Fibroblast of skin of right quadriceps (primary cell): ENCODE results near the gene UPP1.
A peak's percentile ranks its signal among the peaks of the same experiment; 100 is the strongest.
"Not testable (repeated sequence)": the region's sequence is repeated elsewhere in the genome, so short reads cannot be mapped to it uniquely, and the experiment has no call there.

Experiments used
- DNase-seq: peaks from one replicate; pipeline ENCODE4 v3.0.0-alpha.2; 2013

Gene UPP1

DNA sequence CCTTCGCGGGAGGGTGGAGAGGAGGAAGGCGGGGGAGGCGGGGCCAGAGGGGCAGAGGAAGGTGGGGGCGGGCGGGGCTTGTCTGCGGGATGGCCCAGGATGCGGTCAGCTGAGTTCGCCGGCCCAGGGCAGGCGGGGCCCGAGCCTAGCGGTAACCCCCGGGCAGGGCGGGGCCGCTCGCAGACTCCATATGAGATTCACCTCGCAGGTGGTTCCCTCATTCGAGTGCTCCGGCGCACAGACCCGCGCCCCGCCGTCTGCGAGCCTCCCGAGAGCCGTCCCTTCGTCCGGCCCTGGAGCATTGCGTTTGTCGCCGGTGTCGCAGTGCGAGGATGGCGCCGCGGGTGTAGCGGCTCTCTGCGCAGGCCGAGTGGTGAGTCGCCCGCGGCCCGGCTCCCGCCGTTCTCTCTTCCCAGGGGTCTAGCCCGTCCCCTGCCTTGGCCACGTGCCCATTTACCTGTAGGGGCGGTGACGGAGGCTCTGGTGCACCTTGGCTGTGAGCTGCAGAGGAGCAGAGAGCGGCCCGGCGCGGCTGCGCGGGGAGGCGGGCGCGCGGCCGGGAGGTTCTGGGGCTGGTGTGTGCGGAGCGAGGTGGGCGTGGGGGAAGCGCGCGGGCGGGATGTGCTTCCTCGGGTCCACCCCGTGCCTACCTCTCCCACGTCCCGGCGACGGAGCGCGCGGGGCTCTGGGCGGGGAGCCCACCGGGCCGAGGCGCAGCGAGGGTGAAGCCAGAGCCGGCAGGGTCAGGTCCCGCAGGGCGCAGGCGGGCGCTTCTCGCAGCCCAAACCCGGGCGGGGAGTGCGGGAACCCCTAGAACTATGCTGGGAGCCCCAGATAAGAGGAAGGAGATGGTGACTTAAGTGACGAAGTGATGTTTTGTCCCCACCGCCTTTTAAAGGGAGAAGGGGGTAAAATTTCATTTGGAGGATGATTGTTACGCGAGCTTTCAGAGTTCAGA is at the start of gene UPP1:
TSS of gene UPP1 (plus strand) at position 220 of the 958 bp plus-strand sequence. CDS start 5,519 bp downstream, outside the sequence.
- DNase-seq = no peak

DNA sequence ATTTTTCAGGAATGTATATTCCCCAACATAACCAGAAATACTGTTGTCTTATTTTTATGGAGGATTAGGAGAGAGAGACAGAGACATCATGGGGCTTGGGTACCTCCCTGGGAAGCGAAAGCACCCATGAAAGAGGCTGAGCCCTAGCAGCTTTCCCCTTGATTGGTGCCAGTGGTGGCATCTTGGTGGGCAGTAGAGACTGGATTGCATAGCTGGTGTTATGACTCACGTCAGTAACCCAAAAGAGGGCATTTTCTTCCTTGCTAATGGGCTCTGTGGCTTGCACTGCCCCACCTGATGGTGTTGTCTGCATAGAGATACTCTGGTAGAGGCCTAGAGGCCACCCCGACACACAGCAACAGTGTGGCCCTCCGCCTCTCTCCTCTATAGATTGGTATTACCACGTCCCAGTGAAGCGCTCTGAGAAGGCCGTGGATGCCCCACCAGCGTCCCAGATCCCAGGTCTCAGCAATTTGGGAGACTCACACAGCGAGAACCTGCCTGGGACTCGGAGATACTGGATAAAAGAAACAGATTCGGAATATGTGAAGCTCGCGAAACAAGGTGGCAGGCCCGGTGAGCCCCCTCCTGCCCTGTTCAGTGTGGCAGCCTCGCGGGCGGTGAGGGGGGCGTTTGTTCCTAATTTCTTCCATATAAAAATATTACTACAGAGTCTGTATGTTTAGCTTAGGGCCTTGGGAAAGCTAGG is 48.0 kb upstream of the UPP1 start:
- no peak for DNase-seq

DNA sequence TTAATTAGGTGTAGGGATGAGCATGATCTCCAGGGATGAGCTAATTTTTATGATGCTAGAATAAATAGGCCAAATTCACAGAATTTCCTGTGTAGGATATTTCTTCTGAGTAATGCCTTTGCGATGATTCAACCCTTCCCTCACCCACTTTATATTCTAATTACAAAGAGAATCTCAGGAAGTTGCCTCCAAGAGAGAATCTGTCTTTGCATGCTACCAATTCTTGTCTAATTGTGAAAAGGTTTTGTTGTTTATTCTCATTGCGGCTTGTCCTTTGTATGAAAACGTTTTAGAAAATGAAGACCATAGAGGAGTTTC is 47.5 kb upstream of the UPP1 start:
- DNase-seq = peak; percentile 80

DNA sequence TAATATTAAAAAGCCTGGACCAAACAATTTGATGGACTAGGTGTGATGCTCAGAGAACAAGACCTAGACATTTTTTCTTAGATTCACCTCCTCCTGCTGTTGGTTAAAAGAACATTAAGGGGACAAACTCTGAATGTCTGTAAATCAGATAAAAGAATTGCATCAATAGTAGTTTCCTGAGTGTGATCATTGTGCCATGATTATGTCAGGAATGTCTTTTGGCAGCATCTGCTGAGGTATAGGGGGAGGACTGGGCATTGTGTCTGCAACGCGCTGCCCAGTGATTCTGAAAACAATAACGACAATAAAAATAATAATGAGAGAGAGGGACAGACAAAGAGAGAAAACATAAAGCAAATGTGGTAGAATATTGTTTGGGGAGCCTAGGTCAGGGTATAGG is 46.8 kb upstream of the UPP1 start:
- peak; percentile 41 for DNase-seq

DNA sequence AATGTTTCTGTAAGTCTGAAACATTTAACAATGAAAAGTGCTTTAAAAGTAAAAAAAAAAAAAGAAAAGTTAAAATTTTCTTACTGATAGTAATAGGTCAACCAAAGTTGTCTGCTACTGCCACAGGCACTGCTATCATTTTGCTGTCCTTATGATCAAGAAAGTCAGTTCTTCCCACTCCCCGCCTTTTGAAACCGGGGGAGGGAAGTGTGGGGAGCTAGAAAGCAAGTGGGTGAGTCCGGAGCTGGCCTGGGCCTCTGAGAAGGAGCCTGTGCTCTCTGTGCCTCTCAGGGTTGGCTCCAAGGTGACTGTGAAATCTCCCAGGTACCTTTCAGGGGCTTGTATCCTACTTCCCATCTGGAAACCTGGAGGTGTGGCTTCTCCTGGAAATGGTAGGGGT is 46.4 kb upstream of the UPP1 start:
- no peak for DNase-seq

DNA sequence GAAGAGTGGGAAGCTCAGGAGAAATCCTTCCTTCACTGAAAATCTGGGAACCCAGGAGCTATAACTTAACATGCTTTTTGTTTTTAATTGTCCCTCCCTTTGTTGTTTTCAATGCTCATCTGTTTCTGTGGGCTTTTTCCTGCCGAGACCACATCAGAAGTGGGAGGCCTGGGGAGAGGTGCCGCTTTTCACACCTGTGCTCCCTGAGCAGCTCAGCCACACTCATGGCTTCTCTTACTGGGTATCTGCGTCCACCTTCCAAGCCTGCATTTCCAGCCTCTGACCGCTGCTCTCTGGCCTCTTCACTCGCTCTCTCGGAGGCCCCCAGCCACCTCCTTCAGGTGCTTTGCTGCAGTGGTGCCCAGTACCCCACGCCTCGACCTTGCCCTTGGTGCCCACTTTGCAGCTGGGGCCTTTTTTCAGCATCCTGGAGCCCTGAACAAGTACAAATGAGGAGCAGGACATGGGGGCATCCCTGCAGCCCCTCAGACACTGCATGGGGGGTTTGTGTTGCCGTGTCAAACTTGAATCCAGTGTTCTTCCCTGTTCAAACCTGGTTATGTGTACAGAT is 43.8 kb upstream of the UPP1 start:
- no peak for DNase-seq

DNA sequence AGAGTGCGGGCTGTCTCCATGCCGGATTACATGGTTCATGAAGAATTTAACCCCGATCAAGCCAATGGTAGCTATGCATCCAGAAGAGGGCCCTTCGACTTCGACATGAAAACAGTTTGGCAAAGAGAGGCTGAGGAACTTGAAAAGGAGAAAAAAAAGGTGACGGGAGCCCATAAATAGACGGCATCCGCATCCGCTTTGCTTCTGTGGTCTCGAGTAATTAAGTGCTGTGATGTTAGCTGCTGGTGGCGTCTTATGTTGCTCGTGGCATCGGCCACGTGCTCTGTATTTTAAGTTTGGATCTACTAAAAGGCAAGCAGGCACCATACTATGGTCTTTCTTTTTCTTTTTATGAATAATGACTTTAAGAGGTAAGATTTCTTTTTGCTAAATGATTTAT is 42.6 kb upstream of the UPP1 start:
- DNase-seq = no peak

DNA sequence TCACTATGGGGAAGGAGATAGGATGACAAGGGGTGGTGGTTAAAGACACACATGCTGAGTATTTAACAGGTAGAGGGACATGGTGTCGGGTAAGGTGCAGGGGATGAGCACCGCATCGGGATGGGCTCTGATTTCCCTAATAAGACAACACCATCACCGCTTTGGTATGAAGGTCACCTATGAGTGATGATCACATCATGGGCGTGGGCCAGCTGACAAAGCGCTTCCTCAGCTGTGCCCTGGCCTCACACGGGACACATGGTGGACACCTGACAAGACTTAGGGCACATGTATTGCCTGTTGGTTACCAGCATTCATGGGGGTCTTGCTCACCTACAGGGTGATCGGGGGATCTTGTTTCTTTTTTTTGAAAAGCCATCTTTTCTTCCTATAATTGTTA is 41.0 kb upstream of the UPP1 start:
- DNase-seq = no peak

DNA sequence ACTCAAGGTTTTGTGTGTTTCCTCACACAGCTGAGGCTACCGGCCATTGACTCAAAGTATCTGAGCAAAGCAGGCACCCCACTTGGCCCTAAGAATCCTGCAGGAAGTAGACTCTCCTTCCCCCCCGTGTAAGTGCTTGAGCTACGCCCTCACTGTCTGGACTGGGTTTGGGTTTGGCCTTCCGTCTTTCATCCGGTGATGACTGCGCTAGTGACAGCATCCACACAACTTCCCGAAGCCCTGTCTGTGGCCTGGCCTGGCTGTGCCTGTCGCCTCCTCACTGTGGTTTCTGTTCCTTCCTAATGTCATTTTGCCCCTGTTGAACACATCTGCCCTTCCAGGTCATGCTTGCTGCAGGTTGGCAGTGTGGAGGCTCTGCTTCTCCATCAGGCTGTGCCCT is 39.2 kb upstream of the UPP1 start:
- DNase-seq = no peak

DNA sequence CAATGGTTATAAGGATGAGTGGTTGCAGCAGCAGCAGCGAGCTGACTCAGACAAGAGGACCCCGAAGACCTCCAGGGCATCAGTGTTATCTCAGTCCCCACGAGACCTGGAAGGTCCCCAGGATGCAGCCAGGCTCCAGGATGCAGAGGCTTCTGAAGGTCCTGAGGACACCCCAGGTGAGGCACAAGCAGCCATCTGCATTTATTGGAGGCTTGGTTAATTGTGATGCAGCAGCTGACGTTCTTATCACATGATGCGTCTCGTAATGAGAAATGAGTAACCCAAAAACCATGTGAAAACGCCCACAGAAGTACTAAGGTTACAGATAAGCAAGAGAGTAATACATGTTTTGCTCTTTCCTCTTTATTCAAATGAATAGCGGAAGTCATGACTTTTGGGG is 36.3 kb upstream of the UPP1 start:
- peak; percentile 45 for DNase-seq

DNA sequence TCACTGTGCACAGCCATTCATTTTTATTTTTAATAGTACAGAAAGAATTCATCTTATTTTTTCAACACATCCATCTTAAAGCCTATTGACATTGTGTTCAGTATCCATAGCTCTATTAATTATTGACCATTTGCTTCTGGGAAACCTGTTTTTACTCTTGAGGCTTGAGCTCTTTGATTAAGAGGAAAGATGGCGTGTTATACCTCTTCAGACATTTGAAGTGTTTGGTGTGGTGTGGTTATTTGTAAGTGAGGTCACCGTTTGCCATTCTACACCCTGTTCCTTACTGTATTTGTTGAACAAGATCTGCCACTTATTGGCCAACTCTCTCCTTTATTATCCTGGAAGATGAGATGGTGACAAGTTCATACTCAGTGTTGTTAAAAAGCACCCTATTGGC is 35.3 kb upstream of the UPP1 start:
- DNase-seq = no peak

DNA sequence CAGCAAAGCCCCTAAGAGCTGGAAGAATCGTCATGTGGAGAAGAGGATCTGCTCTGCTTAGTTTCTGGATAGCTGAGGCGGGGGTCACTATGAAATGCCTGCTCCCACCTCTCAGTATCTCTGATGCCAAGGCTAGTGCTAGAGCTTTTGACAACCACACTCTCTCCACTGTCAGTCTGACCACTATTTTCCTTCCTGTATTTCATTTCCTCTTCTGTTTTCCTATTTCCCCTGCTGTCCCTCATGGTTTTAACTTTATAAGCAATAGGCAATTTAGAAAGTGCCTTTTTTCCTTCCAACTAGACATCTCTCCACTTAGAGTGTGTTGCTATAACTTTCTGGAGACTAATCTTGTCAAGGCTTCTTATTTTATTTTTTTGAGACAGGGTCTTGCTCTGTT is 30.1 kb upstream of the UPP1 start:
- DNase-seq = no peak

DNA sequence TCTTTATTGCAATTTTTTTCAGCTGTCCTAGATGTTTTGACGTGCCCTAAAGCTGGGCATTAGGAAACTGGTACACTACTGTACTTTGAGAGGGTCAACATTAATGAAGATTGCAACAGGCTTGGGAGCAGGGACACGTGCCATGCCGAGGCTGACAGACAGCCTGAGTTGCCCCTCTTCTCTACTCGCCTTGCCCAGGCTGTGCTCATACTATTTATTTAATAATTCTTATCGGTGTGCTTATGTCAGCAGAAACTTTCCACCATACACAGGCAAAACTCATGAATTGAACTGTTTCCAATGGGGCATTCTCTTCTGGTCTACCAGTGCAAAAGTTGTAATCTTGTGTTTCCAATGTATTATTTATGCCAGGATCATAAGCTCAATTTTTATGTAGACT is 29.4 kb upstream of the UPP1 start:
- no peak for DNase-seq

DNA sequence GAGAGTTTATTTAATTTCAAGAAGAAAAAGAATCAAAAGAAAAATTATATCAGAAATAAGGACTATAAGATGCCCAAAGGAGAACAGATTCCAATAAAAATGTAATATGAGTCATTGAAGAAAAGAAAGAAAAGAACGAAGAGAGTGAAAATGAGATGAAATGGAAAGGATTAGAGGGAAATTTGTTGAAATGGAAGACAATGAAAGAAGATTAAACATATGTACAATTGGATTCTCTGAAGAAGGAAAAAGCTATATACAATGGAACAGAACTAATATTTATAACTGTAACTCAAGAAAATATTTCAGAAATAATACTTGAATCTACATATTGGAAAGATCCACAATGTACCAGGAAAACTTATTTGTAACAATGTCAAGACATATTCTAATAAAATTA is 25.1 kb upstream of the UPP1 start:
- no peak for DNase-seq

DNA sequence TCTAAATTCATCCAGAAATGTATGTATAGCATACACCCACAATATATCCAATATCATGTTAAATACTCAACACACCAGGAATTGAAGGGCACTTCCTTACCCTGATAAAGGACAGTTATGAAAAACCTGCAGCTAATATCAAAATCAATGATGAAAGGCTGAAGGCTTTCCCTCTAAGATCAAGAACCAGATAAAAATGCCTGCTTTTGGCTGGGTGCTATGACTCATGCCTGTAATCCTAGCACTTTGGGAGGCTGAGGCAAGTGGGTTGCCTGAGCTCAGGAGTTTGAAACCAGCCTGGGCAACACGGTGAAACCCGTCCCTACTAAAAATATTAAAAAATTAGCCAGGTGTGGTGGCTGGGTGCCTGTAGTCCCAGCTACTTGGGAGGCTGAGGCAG is 21.6 kb upstream of the UPP1 start:
- DNase-seq = no peak

DNA sequence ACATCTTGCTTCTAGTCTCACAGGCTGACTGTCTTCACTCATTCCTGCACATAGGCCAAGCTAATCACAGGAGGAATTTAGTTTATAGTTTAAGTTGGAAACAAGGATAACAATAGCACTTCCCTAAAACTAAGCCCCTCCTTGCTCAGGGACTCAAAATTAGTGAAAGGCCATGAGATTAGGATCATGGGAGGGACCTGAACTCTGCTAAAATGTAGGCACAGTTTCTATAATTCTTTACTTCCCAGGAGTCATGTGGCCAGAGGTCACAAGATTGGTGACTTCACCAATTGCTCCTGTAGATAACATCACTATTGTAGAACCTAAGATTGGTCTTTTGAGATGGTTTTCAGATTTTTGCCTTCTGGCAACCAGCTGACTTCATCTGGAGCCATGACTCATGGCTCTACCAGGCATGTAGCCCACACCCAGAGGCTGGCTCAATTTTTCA is 14.8 kb upstream of the UPP1 start:
- no peak for DNase-seq

DNA sequence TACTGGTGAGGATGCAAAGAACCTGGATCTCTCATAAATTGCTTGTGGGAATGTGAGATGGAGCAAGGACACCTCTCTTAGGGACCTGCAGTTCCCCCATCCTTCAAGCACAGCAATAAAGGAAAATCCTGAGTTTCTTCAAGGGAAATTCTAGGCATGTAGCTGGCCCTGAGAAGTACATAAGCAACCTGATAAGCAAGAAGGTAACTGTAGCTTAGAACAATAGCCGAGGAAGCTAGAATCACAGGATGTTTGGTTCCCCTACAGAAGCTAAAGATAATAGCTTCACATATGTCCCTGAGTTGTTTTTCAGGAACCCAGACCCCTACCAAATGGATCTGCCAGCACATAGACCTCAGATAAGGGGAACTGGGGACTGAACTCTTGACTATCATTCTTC is 11.6 kb upstream of the UPP1 start:
- DNase-seq = no peak

DNA sequence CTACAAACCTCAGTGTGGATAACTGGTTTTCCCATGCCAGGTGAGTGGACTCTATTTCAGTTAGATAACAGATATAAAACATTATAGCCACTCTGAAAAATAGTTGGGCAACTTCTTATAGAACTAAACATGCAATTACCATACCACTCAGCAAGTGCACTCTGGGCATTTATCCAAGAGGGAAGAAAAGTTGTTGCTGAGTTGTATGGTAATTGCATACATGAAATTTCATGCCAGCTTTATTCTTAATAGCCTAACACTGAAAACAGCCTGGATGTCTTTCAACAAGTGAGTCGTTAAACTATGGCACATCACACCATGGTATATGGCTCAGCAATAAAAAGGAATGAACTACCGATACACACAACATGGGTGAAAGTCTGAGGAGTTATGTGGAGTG is 10.6 kb upstream of the UPP1 start:
- DNase-seq = peak; percentile 45

DNA sequence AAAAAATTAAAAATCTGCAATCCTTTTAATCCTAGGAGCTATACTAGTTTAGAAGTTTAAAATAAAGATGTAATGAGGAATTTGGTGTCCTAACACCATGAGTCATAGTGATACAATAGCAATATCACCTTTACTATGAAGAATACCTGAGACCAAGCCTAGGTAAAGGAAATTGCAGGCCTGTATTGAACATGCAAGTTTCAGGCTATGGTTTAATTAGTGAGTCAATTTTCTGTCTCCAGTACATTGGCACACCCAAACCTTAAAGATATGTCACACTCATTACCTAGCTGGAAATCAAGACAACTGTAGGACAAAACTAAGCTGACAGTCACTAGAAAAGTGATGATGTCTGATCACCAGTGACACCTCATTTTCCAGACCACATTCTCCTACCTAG is 6.7 kb upstream of the UPP1 start:
- DNase-seq = not testable (repeated sequence)

DNA sequence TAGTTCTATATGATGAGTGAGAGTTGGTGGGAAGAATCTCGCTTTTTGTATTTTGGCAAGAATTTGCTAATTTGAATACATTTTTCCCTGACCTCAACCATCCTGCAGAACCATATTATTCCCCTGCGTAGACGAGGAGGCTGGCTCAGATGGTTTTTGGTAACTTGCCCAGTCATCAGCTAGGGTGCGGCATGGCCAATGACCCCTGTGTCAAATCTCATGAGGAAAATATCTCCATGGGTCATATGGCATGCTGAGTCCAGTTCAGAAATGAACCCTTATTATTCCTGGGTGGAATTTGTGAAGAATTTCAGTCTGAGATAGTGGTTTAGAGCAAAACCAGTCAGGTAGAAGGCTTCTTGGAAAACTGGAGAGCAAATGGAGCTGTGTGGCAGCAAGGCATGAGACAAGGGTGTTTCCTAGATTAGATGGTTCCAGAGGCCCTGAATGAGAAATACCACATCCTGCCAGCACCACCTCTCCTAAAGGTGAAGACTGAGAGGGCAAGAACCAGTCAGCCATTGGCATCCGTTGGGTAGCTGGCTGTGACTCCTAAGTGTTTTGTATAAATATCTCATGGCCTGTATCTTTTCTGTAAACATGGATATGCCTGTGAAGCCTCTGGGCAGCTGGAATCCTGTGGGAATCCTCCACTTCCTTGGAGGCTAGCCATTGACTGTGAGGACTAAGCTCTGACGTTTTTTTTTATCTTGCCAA is 5.8 kb upstream of the UPP1 start:
- no peak for DNase-seq

DNA sequence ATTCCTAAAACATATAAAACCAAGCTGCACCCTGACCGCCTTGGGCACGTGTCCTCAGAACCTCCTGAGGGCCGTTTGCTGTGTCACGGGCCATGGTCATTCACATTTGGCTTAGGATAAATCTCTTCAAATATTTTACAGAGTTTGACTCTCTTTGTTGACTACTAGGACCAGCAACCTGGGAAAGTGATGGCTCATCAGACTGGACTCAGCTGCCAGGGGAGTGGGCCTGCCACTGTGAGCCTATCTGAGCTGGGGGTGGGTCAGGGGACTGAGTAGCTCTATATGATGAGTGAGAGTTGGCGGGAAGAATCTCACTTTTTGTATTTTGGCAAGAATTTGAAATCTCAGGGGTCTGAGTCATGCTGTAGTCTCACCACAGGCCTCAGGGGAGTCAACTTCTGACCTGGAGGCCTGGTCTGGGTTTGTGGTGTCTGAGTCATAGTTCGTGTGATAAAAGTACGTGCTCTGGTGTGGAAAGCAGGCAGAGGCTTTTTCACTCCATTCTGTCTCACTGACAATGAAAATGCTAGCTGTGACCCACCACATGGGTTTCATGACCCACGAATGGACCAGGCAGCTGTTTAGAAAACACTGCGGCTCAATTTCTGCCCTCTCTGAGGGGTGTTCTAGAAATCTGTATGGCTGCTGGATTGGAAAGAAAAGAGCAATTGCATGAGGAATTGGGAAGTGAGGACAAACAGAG is 4.2 kb upstream of the UPP1 start:
- DNase-seq = peak; percentile 99

DNA sequence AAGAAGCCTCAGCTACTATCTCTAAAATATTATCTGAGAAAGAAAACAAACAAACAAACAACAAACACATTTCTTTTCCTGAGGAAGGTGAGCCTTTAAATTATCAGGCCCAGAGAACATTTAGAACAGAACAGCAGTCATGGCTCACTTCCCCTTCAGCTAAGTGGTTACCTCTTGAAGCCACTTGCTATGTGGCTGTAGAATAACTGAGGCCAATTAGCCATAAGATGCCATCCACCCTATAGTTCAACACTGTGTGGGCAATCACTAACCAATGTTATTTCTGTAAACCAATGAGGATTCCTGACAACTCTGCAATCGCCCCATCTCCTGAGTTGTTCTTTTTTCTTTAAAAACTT is 3.7 kb upstream of the UPP1 start:
- no peak for DNase-seq

DNA sequence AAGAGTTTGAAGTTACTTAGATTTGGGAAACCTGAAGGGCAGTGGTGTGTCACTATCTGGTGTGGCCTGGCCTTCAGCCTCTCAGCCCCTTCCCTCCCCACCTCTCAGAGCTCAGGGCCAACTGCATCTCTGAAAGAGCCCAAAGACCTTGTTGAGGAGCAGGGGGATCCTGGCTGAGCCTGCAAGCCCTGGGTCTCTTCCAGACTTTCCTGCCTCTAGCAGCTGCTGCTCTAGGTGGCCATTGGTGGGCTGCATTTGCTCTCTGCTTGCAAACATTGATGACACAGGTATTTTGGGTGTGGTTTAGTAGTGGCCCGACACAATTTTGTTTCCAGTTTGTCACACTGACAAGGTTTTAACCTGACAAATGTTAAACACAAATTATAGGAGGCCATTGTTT is 3.1 kb upstream of the UPP1 start:
- no peak for DNase-seq
